Esophagus squamous epithelium (tissue), 5 donors: ENCODE data around the gene LMF1. TPM values are rescaled to one million over a fixed set of nuclear protein-coding genes. Genes with fewer than 3 reads are reported as not detected.

ENCODE experiments used
- DNase-seq: peaks from one replicate; lab custom pipeline; 2025; lab: John Stamatoyannopoulos, UW
- H3K27ac ChIP-seq, 4 donors: fragments of 200-600 bp; sonication (generic); one replicate each; pipeline ENCODE4 v1.5.1; 2016 to 2019; ENCODE audit warnings: mild to moderate bottlenecking in 1 of 4
- H3K27me3 ChIP-seq, 4 donors: fragments of 200-600 bp; sonication (generic); 1 replicate in 3 of 4; 2 replicates in 1 of 4; pipeline versions ENCODE4 v1.5.1 to v1.6.0; 2017 to 2021; ENCODE audit warnings: antibody characterized with exemption in 1 of 4
- H3K36me3 ChIP-seq, 3 donors: fragments of 200-600 bp; sonication (generic); one replicate each; pipeline ENCODE4 v1.5.1; 2016 to 2019
- H3K4me1 ChIP-seq, 3 donors: fragments of 200-600 bp; sonication (generic); one replicate each; pipeline ENCODE4 v1.5.1; 2017 to 2019
- H3K4me3 ChIP-seq, 4 donors: fragments of 200-600 bp; sonication (generic); 1 replicate in 3 of 4; 2 replicates in 1 of 4; pipeline ENCODE4 v1.5.1; 2016 to 2019; ENCODE audit warnings: mild to moderate bottlenecking in 2 of 4, moderate library complexity in 1 of 4
- H3K9me3 ChIP-seq, 3 donors: fragments of 200-600 bp; sonication (generic); one replicate each; pipeline ENCODE4 v1.5.1; 2016 to 2019
- POLR2A ChIP-seq, 4 donors: fragments of 450-650 bp; IDR thresholded peaks; one replicate each; pipeline ENCODE4 v1.6.1; 2017; ENCODE audit warnings: antibody characterized with exemption in 4 of 4, mild to moderate bottlenecking in 4 of 4, moderate library complexity in 3 of 4
- WGBS, 2 donors: methylation state at CpG; one replicate each; pipeline ENCODE4 v1.1.5; 2018; 5-methylcytosine and 5-hydroxymethylcytosine counted together
- intact Hi-C: fragments of 100-400 bp; cut with DNase I; formaldehyde crosslinking; loops from one replicate; pipeline ENCODE4 v1.15.0; 2022
- total RNA-seq, 4 donors: library from RNA; depleted of rRNA; stranded (reverse); fragments of >200 nt; gene quantifications; one replicate each; pipeline ENCODE4 v1.1.0, GENCODE V29; 2016
- TF ChIP-seq, protein P1 (sequence below), 6 experiments: fragments of 450-650 bp in 4 of 6; fragments of 200-600 bp in 2 of 6; sonication (generic) in 2 of 6; IDR thresholded peaks; one replicate each; pipeline ENCODE4 v1.5.1; 2016 to 2019; ENCODE audit warnings: antibody characterized with exemption in 6 of 6, mild to moderate bottlenecking in 4 of 6, moderate library complexity in 4 of 6
- donor health status: DM: yes; HTN: yes; CAD: no.

Gene LMF1
- total RNA-seq, 4 donors from 2014 or later: 13.3 to 34.4 (median 23.8) TPM

DNA sequence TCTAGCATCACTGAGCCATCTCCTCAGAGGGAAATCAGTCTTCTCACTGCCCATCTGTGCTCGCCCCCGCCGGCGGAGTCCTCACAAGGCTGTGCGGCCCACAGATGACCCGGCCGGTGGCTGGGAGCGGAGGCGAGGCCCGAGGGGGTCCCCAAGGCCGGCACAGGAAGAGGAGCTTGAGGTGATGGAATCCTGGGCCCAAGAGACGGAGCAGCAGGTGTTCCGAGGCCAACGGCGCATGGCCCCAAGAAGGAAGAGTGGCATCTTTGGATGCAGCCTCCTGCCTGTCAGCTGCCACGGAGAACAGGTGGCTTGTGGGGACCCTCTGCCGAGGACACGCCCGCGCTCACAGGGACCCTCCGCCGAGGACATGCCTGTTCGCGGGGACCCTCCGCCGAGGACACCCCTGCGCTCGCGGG is 97.5 kb downstream of the LMF1 start:
- no peak overlapping the region for H3K4me3 ChIP-seq
- no peak for DNase-seq
- H3K9me3 ChIP-seq: no peaks in the 10 kb centered on the region
- 85 to 97% methylated on average over 6 to 18 of the region's 29 CpGs for WGBS, 2 donors
- no peaks in the 10 kb centered on the region for H3K27me3 ChIP-seq
- H3K4me1 ChIP-seq: no peaks in the 10 kb centered on the region
- H3K36me3 ChIP-seq: peaks cover 0 to 81% (median 0%) of the 10 kb centered on the region in 3 donors
- intact Hi-C loops: no loop called here
- H3K27ac ChIP-seq: no peak overlapping the region
- TF ChIP-seq, protein P1, sequence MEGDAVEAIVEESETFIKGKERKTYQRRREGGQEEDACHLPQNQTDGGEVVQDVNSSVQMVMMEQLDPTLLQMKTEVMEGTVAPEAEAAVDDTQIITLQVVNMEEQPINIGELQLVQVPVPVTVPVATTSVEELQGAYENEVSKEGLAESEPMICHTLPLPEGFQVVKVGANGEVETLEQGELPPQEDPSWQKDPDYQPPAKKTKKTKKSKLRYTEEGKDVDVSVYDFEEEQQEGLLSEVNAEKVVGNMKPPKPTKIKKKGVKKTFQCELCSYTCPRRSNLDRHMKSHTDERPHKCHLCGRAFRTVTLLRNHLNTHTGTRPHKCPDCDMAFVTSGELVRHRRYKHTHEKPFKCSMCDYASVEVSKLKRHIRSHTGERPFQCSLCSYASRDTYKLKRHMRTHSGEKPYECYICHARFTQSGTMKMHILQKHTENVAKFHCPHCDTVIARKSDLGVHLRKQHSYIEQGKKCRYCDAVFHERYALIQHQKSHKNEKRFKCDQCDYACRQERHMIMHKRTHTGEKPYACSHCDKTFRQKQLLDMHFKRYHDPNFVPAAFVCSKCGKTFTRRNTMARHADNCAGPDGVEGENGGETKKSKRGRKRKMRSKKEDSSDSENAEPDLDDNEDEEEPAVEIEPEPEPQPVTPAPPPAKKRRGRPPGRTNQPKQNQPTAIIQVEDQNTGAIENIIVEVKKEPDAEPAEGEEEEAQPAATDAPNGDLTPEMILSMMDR (IDR thresholded peaks at IDR 0.05): no peak
- TF ChIP-seq POLR2A (IDR thresholded peaks at IDR 0.05): no peak

DNA sequence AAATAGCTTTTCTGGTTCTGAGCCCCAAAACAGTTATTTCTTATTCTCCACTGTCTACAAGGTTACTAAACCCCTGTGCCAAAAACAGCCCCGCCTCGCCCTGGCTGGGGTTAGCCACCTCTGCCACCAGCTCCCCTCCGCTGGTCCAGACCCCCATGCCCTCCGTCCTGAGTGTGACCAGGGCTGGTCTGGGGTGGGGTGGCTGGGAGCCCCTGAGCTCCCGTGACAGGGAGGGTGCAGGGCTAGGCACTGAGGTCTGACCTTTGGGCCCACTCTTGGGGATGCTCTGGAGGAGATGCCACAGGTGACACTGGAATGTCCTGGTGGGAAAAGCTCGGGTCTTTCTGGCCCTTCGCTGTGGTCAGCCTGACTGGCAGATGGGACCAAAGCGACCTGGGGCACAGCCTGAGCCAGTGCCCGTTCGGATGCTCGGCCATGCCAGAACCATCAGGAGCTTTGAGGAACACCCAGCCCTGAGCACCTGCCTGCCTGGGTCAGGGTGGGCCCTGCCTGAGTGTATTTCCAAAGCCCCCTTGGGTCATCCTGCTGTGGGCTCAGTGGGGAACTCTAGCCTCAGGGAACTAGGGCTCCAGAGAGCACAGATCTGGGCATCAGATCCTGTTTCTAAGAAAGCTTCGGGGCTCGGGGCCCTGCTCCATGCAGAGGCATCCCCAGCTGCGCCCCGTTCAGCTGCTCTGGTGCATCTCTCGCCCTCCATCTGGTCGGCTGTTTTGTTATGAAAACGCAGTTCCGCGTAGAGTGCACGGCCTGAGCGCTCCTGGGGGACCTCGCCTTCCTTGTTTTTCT is 98.1 kb downstream of the LMF1 start:
- 80 to 90% methylated on average over 2 to 9 of the region's 23 CpGs for WGBS, 2 donors
- no peak overlapping the region for H3K4me3 ChIP-seq
- H3K4me1 ChIP-seq: no peaks in the 10 kb centered on the region
- DNase-seq: no peak
- peaks cover 0 to 87% (median 0%) of the 10 kb centered on the region in 3 donors for H3K36me3 ChIP-seq
- H3K9me3 ChIP-seq: no peaks in the 10 kb centered on the region
- H3K27me3 ChIP-seq: no peaks in the 10 kb centered on the region
- intact Hi-C loops: no loop called here
- TF ChIP-seq, protein P1 (IDR thresholded peaks at IDR 0.05): no peak
- TF ChIP-seq POLR2A (IDR thresholded peaks at IDR 0.05): no peak
- H3K27ac ChIP-seq: no peak overlapping the region

DNA sequence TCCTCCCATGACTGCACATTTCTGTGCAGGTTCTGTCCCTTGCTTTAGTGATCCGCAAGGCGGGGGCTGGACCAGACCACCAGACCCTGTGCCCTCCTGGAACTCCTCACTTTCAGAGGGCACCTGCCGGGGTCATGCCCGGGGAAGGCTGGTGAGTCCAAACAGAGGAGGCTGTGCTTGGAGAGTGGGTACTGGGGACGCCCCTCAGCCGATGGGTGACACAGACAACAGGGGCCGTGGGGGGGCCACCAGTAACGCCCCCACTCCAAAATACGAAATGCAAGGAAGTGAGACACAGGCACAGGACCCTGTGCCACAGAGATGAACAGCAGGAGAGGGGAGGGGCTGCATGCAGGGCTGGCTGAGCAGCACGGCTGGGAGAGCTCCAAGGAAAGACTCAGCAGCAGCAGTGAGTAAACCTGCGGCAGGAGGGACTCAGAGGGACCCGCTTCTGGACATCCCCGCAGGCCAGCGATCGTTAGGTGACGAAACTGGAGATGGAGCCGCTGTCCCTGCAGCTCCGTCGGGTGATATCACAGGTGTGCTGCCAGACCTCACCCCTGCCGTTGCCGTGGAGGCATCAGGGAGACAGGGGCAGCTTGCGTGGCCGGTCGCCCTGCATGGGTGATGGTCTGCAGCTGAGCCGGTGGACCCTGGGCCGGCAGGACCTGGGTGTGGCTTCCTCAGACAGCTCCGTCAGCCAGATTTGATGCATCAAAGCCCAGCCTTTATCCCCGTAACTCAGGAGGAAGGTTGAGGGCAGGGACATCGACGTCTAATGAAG is 99.0 kb downstream of the LMF1 start:
- DNase-seq: no peak
- 83 to 91% methylated on average over 20 to 22 of the region's 30 CpGs for WGBS, 2 donors

DNA sequence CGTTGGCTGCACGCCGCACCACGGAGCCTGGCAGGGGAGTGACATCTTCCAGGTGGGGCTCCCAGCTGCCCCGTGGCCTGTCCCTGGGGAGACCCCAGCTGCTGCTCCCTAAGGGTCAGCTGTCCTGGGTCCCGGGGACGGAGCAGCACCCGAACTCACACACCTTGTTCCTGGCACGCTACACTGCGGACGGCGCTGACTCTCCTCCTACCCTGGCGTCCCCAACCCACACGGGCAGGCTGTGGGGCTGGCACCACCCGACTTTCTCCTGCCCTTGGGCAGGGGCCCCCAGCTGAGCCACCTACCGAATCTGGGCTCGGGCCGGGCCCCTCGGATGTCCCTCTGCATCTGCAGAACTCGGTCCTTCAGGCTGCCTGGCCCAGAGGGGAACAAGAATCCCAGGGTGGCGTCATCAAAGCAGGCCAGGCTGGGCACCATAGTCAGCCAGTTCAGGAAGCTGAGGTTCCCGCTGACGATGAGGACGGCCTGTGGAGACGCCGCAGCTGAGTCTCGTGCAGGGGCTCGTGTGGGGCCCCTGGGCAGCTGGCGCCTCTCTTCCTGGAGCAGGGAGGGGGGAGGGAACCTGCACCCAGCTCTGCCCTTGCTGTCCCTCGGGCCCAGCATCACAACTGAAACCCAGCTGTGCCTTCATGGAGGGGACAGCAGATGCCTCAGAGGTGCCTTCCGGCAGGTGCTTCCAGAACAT is 99.8 kb downstream of the LMF1 start:
- Histone ChIP-seq H3K4me1 (no peaks in the 10 kb centered on the region), H3K27ac (no peak overlapping the region), H3K9me3 (no peaks in the 10 kb centered on the region), H3K36me3 (peaks cover 0 to 99% (median 0%) of the 10 kb centered on the region in 3 donors), H3K4me3 (no peak overlapping the region), H3K27me3 (no peaks in the 10 kb centered on the region)
- DNase-seq: no peak
- 87 to 100% methylated on average over 2 to 5 of the region's 31 CpGs for WGBS, 2 donors
- intact Hi-C loops: no loop called here
- TF ChIP-seq POLR2A (IDR thresholded peaks at IDR 0.05): no peak
- TF ChIP-seq, protein P1 (IDR thresholded peaks at IDR 0.05): no peak

More for the DNA sequence above, 99.0 kb downstream of the LMF1 start:
- H3K27ac ChIP-seq: no peak overlapping the region
- intact Hi-C loops: no loop called here
- H3K36me3 ChIP-seq: peaks cover 0 to 96% (median 0%) of the 10 kb centered on the region in 3 donors
- no peaks in the 10 kb centered on the region for H3K27me3 ChIP-seq
- no peak overlapping the region for H3K4me3 ChIP-seq
- TF ChIP-seq, protein P1 (IDR thresholded peaks at IDR 0.05): no peak
- TF ChIP-seq POLR2A (IDR thresholded peaks at IDR 0.05): no peak
- no peaks in the 10 kb centered on the region for H3K4me1 ChIP-seq
- H3K9me3 ChIP-seq: no peaks in the 10 kb centered on the region
